K562 treated with DMSO at 1 percent for 4 hours (cell line): ENCODE measurements around the gene RPL14. TPM values are rescaled to one million over a fixed set of nuclear protein-coding genes. Genes with fewer than 3 reads are reported as not detected.

ENCODE experiments used
- total RNA-seq: library from RNA; unstranded; fragments of 300-600 nt; gene quantifications from 2 replicates; pipeline ENCODE4 v1.2.3, GENCODE V29; 2022; ENCODE audit not compliant: insufficient read depth

RPL14 gene
- 3,441 and 3,500 TPM in 2 replicates for total RNA-seq

DNA sequence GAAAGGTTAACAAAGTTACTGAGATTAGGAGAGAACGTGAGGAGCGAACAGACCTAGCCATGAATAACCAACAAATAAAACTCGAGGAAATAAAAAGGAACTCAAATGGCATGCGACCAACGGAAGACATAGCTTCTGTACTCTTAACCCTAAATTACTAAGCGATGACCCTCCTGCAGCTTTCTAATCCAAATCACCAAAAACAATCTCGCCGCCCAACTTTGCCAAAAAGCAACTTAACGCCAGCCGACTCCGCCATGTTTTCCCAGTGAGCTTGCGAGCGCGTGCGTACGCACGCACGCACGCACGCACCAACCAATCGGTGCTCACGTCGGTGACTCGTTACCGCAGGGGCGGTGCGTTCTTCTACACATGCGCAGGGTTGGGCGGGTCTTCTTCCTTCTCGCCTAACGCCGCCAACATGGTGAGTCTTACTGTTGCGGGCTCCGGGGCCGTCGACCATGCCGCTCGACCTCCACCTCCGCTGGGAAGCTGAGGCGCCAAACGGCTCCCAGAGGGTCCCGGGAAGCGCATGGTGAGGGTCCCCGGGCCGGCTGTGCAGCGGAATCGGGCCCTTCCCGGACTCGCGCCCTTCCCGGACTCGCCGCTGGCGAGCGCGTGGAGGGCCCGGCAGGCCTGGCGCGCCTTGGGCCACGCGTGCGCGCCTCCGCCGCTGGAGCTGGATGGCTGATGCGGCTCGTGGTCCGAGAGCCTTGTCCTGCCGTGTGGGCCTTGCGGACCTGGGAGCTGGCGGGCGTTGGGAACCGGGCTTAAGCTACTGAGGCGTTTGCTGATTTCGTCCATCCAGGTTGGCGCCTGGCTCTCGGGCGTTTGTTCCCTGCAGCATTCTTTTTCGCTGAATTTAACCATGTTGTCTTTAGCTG is at the start of gene RPL14:
TSS of gene RPL14 (plus strand) at position 400 of the 884 bp plus-strand sequence. CDS start at position 533, 133 bp downstream.

DNA sequence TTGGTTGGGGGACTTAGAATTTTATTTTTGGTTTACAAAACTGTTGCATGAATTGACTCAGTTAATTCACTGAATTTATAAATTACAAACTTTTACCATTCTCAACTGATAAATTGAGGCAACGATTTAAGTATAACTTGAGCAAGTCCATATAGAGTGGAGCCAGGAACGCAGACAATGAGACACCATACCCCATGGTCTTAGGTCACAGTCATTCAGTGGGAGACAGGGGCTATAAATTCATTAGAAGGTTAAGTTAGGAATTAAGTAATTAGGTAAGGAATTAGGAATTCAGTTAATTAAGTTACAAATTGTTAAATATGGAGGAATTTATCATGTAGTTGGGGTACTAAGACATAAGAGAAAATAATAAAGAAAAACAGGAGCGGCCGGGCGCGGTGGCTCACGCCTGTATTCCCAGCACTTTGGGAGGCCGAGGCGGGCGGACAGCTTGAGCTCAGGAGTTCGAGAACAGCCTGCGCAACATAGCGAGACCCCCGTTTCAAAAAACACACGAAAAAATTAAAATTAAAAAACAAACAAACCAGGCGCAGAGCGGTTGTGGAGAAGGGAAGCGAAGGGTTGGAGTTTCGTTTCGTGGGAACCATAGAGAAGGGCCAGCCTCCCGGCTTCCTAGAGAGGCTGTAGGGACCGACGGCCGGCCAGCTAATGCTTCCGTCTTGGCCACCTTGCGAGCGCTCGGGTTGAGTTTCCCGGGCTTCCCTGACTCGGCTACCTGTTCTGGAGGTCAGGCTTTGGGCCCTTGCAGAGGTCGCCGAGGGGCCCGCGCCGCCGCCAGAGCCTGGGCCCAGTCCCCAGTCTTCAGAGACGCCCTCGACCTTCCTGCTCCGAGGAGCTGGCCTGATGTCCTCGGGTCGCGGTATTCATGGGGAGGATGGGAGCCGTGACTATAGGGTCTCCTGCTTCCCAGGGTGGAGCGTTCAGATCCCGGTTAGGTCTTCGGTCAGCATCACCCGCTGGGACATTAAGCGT is 19.6 kb downstream of the RPL14 start, which contains the start of gene ZNF619:
TSS of gene ZNF619 (plus strand) at position 645 of the 993 bp plus-strand sequence. CDS start 858 bp downstream, outside the sequence.

DNA sequence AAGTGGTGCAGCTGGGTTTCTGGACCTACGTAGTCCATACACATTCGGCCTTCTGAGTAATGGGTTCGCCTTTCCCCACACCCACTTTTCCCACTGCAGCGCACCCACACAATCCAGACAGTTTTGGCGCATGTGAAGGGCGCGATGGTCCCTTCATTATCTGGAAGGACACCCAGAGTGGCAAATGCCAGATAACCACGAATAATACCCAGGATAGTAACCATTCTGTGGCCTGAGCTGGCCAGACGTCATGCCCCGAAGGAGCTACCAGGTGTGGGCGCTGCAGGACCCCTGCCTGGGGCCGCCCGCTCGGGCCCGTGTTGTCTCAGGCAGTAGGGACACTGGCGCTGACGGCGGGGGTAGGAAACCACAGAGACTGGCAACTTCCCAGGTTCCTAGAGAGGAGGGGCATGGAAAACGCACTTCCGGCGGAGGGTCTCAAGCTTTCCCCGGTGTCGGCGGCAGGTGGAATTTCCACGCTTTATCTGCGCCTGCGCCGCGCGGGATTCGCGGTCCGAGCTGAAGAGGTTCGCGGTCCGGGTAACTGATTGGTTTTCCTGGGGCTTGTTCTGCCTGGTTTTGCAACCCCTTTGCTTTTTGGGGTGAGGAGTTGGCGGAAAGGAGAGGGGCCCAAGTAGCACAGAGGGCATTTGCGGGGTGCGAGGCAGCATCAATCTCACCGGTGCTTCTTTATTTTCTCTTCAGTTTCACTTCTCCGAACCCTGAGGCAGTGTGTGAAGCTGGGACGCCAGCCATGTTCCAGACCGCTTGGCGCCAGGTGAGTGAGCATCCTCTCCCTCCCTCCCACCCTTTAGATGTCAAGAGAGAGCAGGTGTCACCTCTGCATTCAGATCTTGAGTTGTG is 48.7 kb downstream of the RPL14 start, which contains the start of gene ZNF620:
TSS of gene ZNF620 (plus strand) at position 441 of the 864 bp plus-strand sequence. CDS start at position 755, 314 bp downstream.

Other genes starting within 250 kb of the RPL14 start
- 150 and 167 TPM in 2 replicates for gene EIF1B, start 147.6 kb upstream of the RPL14 start, total RNA-seq
- gene ENTPD3, start 70.2 kb upstream of the RPL14 start, total RNA-seq = 1.3 TPM in 2 replicates
- 2.7 and 3.5 TPM in 2 replicates for gene ZNF619, start 19.8 kb downstream of the RPL14 start, total RNA-seq
- 2.9 and 4.1 TPM in 2 replicates for gene ZNF620, start 48.7 kb downstream of the RPL14 start, total RNA-seq
- gene ZNF621, start 67.6 kb downstream of the RPL14 start, total RNA-seq = 6.4 and 7.8 TPM in 2 replicates